IgD-negative memory B cell (primary cell): ENCODE measurements around the gene ZFP36L2. TPM values are rescaled to one million over a fixed set of nuclear protein-coding genes. Genes with fewer than 3 reads are reported as not detected.
A peak's percentile ranks its signal among the peaks of the same experiment; 100 is the strongest.

Experiments
- H3K27ac Mint-ChIP-seq, 3 donors: one replicate each; pipeline ENCODE4 v1.8.0; 2020 to 2022; ENCODE audit warnings: mild to moderate bottlenecking in 3 of 3, mixed read lengths in 3 of 3, moderate library complexity in 1 of 3
- H3K27me3 Mint-ChIP-seq: one replicate; pipeline ENCODE4 v1.8.0; 2021; ENCODE audit warnings: mixed read lengths
- H3K36me3 Mint-ChIP-seq: one replicate; pipeline ENCODE4 v1.8.0; 2020; ENCODE audit warnings: mild to moderate bottlenecking, mixed read lengths
- H3K4me1 Mint-ChIP-seq, 3 donors: one replicate each; pipeline ENCODE4 v1.8.0; 2020 to 2022; ENCODE audit warnings: mixed read lengths in 3 of 3, mild to moderate bottlenecking in 1 of 3
- H3K4me3 Mint-ChIP-seq, 4 donors: one replicate each; pipeline ENCODE4 v1.8.0; 2020 to 2022; ENCODE audit warnings: mild to moderate bottlenecking in 4 of 4, mixed read lengths in 4 of 4, moderate library complexity in 3 of 4
- H3K9me3 Mint-ChIP-seq, 3 donors: one replicate each; pipeline ENCODE4 v1.8.0; 2020 to 2021; ENCODE audit warnings: mixed read lengths in 3 of 3, mild to moderate bottlenecking in 1 of 3
- polyA plus RNA-seq: library from polyadenylated mRNA; unstranded; fragments of 300-500 nt; fragmentation: Illumina TruSeq; gene quantifications from one replicate; pipeline ENCODE4 v1.2.3, GENCODE V29; 2021

Gene ZFP36L2
- polyA plus RNA-seq, 1 donor from 2014 or later = 249 TPM

DNA sequence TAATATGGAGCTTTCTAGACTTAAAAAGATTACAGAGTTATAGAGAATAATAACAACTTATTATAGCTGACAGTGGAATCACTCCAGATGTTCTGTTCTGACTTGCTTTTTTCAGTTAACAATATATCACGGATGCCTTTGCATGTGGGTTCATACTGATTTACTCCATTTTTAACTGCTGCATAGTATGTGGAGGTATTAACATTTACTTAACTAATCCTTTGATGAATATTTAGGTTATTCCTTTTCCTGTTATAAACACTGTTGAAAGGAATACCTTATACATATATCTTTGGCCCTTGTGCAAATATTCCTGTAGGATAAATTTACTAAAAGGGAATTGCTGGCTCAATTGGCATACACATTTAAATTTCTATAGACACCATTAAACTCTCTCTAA is 33.1 kb upstream of the ZFP36L2 start:
- Mint-ChIP-seq H3K4me3 (no peak overlapping the region), H3K27ac (peak overlapping the region in 1 of 3 donors; percentile 62), H3K27me3 (no peaks in the 10 kb centered on the region), H3K4me1 (no peaks in the 10 kb centered on the region), H3K36me3 (peaks cover 13% of the 10 kb centered on the region), H3K9me3 (no peaks in the 10 kb centered on the region)

GRCh38 chr2:43258547-43259156 is 32.2 kb upstream of the ZFP36L2 start:
- H3K27ac Mint-ChIP-seq = peak overlapping the region in 1 of 3 donors; percentile 63
- H3K4me1 Mint-ChIP-seq = no peaks in the 10 kb centered on the region
- H3K27me3 Mint-ChIP-seq = no peaks in the 10 kb centered on the region
- peaks cover 13% of the 10 kb centered on the region for H3K36me3 Mint-ChIP-seq
- no peaks in the 10 kb centered on the region for H3K9me3 Mint-ChIP-seq
- H3K4me3 Mint-ChIP-seq = no peak overlapping the region

DNA sequence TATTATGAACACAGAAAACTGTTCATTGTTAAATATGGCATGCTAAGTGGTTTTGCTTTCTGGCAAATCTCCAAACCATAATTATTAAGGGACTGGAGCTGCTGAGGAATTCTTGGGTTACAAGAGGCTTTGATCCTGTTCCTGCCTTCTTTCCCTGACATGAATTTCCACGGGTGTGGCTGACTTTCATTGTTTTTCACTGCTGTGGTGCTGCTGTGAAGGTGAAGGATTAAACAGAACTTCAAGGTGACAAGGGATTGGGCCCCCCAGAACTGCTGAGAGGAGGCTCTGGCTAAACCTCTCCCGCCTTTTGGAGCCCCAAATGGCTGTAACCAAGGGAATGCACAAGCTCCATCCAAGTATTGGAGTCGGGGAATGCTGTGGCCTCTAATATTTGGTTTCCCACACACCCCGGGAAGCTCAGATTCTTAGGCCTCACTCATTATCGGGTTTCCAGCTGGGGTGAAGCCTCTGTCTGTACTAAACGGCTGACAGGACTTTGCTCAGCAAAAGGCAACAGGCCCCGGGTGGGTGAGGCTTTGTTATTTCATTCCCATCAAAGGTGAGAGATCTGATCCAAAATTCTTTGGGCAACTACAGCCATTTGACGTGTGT is 29.0 kb upstream of the ZFP36L2 start:
- Mint-ChIP-seq H3K9me3 (no peaks in the 10 kb centered on the region), H3K27me3 (no peaks in the 10 kb centered on the region), H3K36me3 (peaks cover 12% of the 10 kb centered on the region), H3K4me1 (no peaks in the 10 kb centered on the region), H3K27ac (peak overlapping the region in 1 of 3 donors; percentile 17), H3K4me3 (no peak overlapping the region)

GRCh38 chr2:43254331-43254730 is 27.9 kb upstream of the ZFP36L2 start:
- peaks cover 9% of the 10 kb centered on the region for H3K36me3 Mint-ChIP-seq
- no peak overlapping the region for H3K4me3 Mint-ChIP-seq
- no peaks in the 10 kb centered on the region for H3K4me1 Mint-ChIP-seq
- H3K9me3 Mint-ChIP-seq = no peaks in the 10 kb centered on the region
- H3K27me3 Mint-ChIP-seq = no peaks in the 10 kb centered on the region
- peak overlapping the region in 1 of 3 donors; percentile 20 for H3K27ac Mint-ChIP-seq

DNA sequence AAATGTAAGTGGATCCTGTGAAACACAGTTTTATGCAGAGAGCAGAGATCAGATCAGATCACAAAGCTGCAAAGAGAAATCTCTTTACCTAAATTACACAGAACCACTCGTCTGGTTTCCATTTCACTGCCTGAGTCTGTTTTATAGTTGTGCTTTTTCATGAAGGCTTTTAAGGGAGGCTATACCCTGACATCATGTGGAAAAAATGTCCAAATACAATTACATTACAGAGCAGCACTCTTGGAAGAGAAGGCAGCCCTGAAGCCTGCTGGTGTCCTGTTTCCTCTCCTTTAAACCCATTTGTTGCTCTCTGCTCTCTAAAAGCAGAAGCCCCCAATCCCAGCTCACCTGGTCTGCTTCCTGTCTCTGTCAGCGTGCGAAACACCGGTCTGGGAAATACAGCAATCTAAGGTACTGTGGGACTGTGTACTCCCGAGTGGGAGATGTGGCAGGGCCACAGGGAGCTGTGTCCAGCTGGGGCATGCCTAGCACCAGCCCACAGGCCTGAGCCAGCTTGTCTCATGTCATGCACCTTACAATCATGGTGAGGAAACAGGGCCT is 24.8 kb upstream of the ZFP36L2 start:
- no peaks in the 10 kb centered on the region for H3K9me3 Mint-ChIP-seq
- no peak overlapping the region for H3K4me3 Mint-ChIP-seq
- H3K4me1 Mint-ChIP-seq = no peaks in the 10 kb centered on the region
- peaks cover 6% of the 10 kb centered on the region for H3K36me3 Mint-ChIP-seq
- H3K27ac Mint-ChIP-seq = no peak overlapping the region
- H3K27me3 Mint-ChIP-seq = no peaks in the 10 kb centered on the region

GRCh38 chr2:43250015-43250414 is 23.6 kb upstream of the ZFP36L2 start:
- H3K36me3 Mint-ChIP-seq = peaks cover 2% of the 10 kb centered on the region
- H3K27me3 Mint-ChIP-seq = no peaks in the 10 kb centered on the region
- no peak overlapping the region for H3K4me3 Mint-ChIP-seq
- no peaks in the 10 kb centered on the region for H3K9me3 Mint-ChIP-seq
- H3K27ac Mint-ChIP-seq = no peak overlapping the region
- H3K4me1 Mint-ChIP-seq = no peaks in the 10 kb centered on the region

- peaks cover 2% of the 10 kb centered on the region for H3K36me3 Mint-ChIP-seq
- no peak overlapping the region for H3K4me3 Mint-ChIP-seq
- H3K27me3 Mint-ChIP-seq = no peaks in the 10 kb centered on the region
- H3K9me3 Mint-ChIP-seq = no peaks in the 10 kb centered on the region
- no peak overlapping the region for H3K27ac Mint-ChIP-seq
- H3K4me1 Mint-ChIP-seq = no peaks in the 10 kb centered on the region
Observed at GRCh38 chr2:43248621-43249020, 22.2 kb upstream of the ZFP36L2 start.

GRCh38 chr2:43246641-43247040 is 20.2 kb upstream of the ZFP36L2 start:
- Mint-ChIP-seq H3K36me3 (peaks cover 2% of the 10 kb centered on the region), H3K4me3 (no peak overlapping the region), H3K9me3 (no peaks in the 10 kb centered on the region), H3K27me3 (no peaks in the 10 kb centered on the region), H3K27ac (no peak overlapping the region), H3K4me1 (peaks cover 0 to 2% (median 1%) of the 10 kb centered on the region in 3 donors)

DNA sequence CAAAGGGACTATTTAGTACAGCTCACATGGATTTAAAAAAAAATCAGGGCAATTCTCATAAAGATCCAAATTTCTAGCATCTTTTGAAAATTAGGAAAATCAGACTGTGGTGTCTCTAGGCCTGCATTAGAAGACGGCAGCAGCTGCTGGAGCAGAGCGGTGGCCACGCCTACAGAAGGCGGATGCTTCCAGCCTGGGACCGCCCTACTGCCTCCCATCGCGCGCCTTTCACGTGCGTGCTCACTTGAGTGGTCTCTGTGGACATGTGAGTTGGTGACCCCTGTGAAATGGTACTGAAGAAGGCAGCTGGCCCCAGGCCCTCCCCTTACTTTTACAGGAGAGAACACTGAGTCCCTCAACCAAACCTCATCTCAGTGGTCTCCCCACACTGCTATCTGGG is 15.2 kb upstream of the ZFP36L2 start:
- H3K36me3 Mint-ChIP-seq = peaks cover 2% of the 10 kb centered on the region
- no peaks in the 10 kb centered on the region for H3K27me3 Mint-ChIP-seq
- H3K4me3 Mint-ChIP-seq = no peak overlapping the region
- H3K9me3 Mint-ChIP-seq = no peaks in the 10 kb centered on the region
- H3K27ac Mint-ChIP-seq = peak overlapping the region in 1 of 3 donors; percentile 86
- peaks cover 20 to 28% (median 27%) of the 10 kb centered on the region in 3 donors for H3K4me1 Mint-ChIP-seq

DNA sequence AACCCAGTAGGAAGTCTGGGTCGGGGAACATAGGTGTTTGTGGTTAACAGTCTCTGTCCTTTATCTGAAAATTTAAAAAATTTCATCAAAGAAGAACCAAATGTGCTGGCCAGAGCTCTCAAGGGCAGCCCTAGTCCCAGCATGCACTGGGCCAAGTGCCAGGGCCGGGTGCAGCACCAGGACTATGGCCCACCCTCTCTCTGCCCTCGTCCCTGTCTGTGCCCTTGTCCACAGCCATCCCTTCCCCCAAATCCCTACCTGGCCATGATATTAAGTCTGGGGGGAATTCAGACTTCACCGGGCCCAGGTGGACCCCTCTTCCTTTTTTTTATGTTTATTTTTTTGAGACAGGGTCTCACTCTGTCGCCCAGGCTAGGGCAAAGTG is 14.4 kb upstream of the ZFP36L2 start:
- Mint-ChIP-seq H3K4me1 (peaks cover 20 to 28% (median 27%) of the 10 kb centered on the region in 3 donors), H3K27ac (peak overlapping the region; percentile 75 to 89 (median 86)), H3K36me3 (peaks cover 2% of the 10 kb centered on the region), H3K4me3 (no peak overlapping the region), H3K27me3 (no peaks in the 10 kb centered on the region), H3K9me3 (no peaks in the 10 kb centered on the region)

- Mint-ChIP-seq H3K27ac (peak overlapping the region; percentile 75 to 89 (median 86)), H3K9me3 (no peaks in the 10 kb centered on the region), H3K27me3 (no peaks in the 10 kb centered on the region), H3K4me1 (peaks cover 20 to 28% (median 27%) of the 10 kb centered on the region in 3 donors), H3K36me3 (peaks cover 2% of the 10 kb centered on the region), H3K4me3 (peak overlapping the region in 3 of 4 donors; percentile 4 to 48 (median 13))
Observed at GRCh38 chr2:43239981-43240765, 13.8 kb upstream of the ZFP36L2 start.

- peaks cover 22 to 33% (median 30%) of the 10 kb centered on the region in 3 donors for H3K4me1 Mint-ChIP-seq
- H3K36me3 Mint-ChIP-seq = peaks cover 2% of the 10 kb centered on the region
- no peaks in the 10 kb centered on the region for H3K27me3 Mint-ChIP-seq
- H3K4me3 Mint-ChIP-seq = no peak overlapping the region
- H3K9me3 Mint-ChIP-seq = no peaks in the 10 kb centered on the region
- peak overlapping the region in 1 of 3 donors; percentile 85 for H3K27ac Mint-ChIP-seq
Observed at GRCh38 chr2:43238813-43239212, 12.4 kb upstream of the ZFP36L2 start.

DNA sequence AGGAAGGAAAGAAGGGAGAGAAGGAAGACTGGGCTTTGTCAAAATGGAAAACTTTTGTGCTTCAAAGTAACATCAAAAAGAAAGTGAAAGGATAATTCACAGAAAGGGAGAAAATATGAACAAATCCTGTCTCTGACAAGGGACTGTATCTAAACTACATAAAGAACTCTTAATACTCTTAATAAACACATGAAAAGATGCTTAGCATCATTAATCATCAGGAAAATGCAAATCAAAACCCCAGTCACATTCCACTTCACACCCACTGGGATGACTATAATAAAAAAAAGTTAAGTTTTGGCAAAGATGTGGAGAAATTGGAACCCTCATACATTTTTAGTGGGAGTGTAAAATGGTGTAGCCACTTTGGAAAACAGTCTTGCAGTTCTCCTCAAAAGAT is 11.8 kb upstream of the ZFP36L2 start:
- Mint-ChIP-seq H3K9me3 (no peaks in the 10 kb centered on the region), H3K27ac (peak overlapping the region in 1 of 3 donors; percentile 85), H3K4me3 (no peak overlapping the region), H3K4me1 (peaks cover 27 to 40% (median 35%) of the 10 kb centered on the region in 3 donors), H3K27me3 (no peaks in the 10 kb centered on the region), H3K36me3 (peaks cover 2% of the 10 kb centered on the region)

- Mint-ChIP-seq H3K27ac (peak overlapping the region in 2 of 3 donors; percentile 1 to 59), H3K4me1 (peaks cover 24 to 50% (median 31%) of the 10 kb centered on the region in 3 donors), H3K27me3 (no peaks in the 10 kb centered on the region), H3K9me3 (no peaks in the 10 kb centered on the region), H3K36me3 (peaks cover 2% of the 10 kb centered on the region), H3K4me3 (peak overlapping the region in 3 of 4 donors; percentile 11 to 85 (median 61))
Observed at GRCh38 chr2:43233218-43234212, 7.1 kb upstream of the ZFP36L2 start.
